GM19035 (cell line): Measurements from ENCODE around the gene IGF2BP2.
A peak's percentile ranks its signal among the peaks of the same experiment; 100 is the strongest.
"Not testable (repeated sequence)": the region's sequence is repeated elsewhere in the genome, so short reads cannot be mapped to it uniquely, and the experiment has no call there.

Experiments
- ATAC-seq: cut with Tn5 transposase; IDR thresholded peaks from one replicate; pipeline ENCODE4 v1.9.1; 2021; ENCODE audit not compliant: unreplicated experiment

Gene IGF2BP2

GRCh38 chr3:185838417-185838989 lies 13.7 kb upstream of the IGF2BP2 start:
- not testable (repeated sequence) for ATAC-seq

DNA sequence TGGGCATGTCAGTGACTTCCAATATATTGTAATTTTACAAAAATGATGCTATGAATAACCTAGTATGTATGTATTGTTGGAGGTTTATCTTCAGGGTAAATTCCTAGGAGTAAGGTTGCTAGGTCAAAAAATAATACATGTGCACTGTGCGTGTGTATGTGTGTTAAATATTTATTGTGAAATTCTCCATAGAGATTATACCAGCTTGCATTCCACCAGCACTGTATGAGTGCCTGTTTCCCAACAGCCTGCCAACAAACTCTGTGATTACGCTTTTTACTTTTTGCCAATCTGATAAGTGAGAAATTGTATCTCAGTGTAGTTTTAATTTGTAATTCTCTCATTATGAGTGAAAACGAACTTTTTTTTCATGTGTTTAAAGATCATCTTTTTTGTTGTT lies 12.6 kb upstream of the IGF2BP2 start:
- no peak for ATAC-seq

DNA sequence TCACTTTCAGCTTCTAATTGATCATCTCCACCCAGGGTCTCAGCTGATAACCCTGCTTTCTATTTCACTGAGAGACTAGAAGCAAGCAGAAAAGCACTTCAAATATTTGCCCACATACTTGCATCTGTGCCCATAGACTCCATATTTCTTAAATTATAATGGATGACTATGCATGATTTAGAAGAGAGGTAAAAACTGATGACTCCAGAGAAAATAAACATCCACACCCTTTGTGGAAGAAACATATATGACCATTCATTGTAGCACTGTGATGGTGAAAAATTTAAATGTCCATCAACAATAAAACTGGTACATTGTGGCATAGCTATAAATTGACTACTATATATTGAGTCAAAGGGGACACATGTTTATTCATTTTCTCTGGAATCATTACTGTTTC lies 7.1 kb upstream of the IGF2BP2 start:
- no peak for ATAC-seq

DNA sequence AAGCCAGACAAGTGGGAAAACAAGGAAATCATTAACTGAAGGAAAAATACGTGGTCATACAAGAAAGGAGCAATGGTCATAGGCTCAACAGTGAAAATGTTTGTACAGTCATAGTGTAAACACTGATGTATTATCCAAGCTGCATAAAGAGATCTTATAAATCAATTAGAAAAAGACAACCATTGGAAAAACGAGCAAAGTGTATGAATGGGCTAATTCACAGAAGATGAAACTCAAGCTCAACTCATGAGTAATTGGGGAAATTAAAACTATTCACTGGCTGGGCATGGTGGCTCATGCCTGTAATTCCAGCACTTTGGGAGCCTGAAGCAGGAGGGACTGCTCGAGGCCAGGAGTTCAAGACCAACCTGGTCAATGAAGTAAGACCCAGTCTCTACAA lies 6.4 kb upstream of the IGF2BP2 start:
- no peak for ATAC-seq

DNA sequence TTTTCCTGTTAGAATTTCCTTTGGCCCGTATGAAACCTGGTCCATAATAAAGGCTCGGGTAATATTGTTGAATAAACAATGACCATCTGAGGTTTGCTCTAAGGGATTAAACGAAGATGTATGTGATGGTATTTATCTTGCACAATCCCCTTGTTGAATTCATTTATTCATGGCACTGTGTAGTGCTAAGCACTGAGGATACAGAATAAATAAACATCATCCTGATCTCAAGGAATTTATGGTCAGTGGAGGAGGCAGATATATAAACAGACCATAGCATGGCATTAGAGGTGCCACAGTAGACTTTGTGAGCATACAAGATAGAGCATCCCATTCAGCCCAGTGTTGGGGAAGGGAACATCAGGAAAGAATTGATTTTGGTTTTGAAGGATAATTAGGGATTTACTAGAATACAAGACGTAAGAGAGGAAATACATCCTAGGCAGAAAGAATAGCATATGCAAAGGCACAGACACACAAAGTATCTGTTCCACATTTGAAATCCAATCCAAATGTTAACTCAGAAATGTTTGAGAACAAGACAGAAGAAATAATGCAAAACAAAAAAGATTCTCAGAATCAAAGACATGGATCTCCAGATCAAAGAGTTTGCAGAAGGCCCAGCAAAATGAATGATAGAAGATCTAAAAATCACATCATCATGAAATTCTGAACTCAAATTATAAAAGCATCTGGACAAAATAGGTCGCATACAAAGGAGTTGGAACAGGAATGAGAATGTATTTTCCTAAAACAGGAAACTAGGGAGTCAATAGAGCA lies 5.4 kb upstream of the IGF2BP2 start:
- ATAC-seq, result no peak

DNA sequence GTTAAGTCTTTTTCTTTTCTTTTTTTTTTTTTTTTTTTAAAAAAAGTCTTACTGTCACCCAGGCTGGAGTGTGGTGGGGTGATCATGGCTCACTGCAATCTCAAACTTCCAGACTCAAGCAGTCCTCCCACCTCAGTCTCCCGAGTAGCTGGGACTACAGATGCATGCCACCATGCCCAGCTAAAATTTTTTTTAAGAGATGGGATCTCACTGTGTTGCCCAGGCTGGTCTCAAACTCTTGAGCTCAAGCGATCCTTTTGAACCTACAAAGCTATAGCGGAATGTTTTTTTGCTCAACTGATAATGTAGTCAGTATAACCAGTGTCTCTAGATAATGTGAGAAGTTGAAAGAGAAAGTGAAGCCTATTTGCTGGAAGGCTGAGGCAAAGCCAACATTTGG lies 3.9 kb upstream of the IGF2BP2 start:
- no peak for ATAC-seq

DNA sequence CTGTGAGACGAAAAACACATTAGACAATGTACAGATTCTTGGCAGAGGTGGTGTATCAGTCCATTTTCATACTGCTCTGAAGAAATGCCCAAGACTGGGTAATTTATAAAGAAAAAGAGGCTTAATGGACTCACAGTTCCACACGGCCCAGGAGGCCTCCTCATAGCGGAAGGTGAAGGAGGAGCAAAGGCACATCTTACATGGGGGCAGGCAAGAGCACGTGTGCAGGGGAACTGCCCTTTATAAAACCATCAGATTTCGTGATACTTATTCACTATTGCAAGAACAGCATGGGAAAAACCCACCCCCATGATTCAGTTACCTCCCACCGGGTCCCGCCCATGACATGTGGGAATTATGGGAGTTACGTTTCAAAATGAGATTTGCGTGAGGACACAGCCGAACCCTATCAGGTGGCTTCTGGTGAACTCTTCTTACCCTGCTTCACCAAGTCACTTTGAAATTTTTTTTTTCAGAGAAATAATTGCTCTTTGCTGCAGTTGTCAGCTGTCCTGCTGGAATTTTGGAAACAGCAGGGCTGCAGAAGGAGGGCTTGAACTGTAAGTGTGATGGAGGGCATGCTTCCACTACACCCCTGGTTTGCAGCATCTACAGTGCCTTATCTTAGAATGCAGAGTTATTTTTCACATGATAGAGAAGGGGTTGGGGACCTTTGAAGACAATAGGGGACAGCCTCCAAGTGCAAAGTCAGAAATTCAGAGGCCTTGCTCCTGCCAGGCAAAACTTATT lies 2.9 kb upstream of the IGF2BP2 start:
- ATAC-seq, result no peak

DNA sequence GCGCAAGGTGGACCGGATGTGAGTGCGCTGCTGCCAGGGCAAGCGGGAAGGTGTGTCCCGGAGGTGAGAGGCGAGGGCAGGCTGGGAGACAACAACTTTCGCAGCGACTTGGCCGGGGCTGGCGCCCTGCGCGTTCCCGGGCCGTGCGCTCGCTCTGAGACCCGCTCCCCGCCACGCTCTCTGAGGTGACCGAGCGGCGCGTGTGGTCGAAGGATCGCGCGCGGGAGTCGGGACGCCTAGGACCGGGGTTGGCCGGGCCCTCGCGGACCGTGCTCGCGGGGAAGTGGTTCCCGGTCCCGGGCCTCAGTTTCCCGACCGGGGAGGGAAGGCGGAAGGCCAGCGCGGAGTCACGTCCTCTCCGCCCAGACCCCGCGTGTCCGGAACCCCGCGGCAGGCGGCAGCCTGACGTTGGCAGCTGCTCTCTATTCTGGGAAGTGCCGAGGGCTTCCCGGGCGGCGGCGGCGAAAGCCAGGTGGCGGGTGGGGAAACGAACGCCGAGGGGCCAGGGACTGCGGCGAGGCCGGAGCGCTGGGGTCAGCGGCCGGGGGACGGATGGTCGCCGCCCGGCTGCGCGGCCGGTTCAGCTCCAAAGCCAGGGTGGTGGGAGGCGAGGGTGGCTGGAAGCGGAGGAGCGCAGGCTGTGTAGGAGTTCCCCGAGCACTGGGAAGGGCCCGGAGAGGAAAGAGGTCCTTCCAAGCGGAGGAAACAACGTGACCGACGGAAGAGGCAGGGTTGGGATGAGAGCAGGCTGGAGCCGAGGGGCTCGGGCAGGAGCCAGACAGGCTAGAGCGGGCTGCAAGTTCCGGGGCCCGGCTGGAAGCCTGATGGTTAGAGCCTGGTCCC lies 1.0 kb upstream of the IGF2BP2 start:
- ATAC-seq, result peak; percentile 44

- ATAC-seq, result peak; percentile 34
Observed at GRCh38 chr3:185824051-185825005, 514 bp downstream of the IGF2BP2 start.

GRCh38 chr3:185823078-185824044 lies 1.5 kb downstream of the IGF2BP2 start:
- ATAC-seq, result no peak

GRCh38 chr3:185822221-185823000 lies 2.4 kb downstream of the IGF2BP2 start:
- ATAC-seq, result no peak

- ATAC-seq, result no peak
Observed at GRCh38 chr3:185820973-185821758, 3.7 kb downstream of the IGF2BP2 start.

- no peak for ATAC-seq
Observed at GRCh38 chr3:185818267-185818875, 6.5 kb downstream of the IGF2BP2 start.

- no peak for ATAC-seq
Observed at GRCh38 chr3:185815391-185816282, 9.2 kb downstream of the IGF2BP2 start.

- ATAC-seq, result no peak
Observed at GRCh38 chr3:185813691-185814215, 11.1 kb downstream of the IGF2BP2 start.

DNA sequence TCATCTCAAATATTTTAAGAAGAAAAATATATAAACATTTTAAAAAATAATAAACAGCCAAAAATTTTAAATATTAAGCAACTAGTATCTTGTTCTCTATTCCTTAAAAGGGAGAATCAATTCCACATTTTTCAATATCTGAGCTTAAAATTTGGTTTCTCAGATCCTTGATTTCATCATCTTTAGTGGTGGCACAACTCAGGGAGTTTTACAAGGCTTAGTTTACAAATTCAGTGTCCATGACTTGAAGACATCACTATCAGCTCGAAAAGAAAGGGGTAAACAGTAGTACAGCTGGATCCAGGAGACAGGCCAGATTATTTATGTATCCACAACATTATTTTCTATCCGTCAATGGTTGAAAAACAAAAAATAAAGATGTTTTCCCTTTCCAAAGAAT lies 11.6 kb downstream of the IGF2BP2 start:
- ATAC-seq, result no peak
